ENCODE measurements around the gene ELMOD1.

The ELMOD1 gene

GRCh38 chr11:107711861-107712755, 121.2 kb downstream of the ELMOD1 start, which contains the start of gene SLN:
SLN (minus strand) TSS chr11:107712056.
- H3K27me3 ChIP-seq (ENCODE audit: control insufficient read depth, insufficient read depth, low read length), result peaks cover 23% of the 10 kb centered on the region
- H3K4me2 ChIP-seq (ENCODE audit: low read length), result no peak within 1 kb of the TSS
- no peak within 1 kb of the TSS for H3K4me3 ChIP-seq (ENCODE audit: low read length)
- peaks cover 2% of the 10 kb centered on the region for H3K4me1 ChIP-seq (ENCODE audit: control insufficient read depth, insufficient read depth, low read length)
- H3K9ac ChIP-seq (ENCODE audit: low read depth, low read length), result no peak within 1 kb of the TSS
- no peaks in the 10 kb centered on the region for H3K36me3 ChIP-seq (ENCODE audit: insufficient read depth, low read length)
- H3K9me3 ChIP-seq (replicated peaks; ENCODE audit: low read length), result no peaks in the 10 kb centered on the region

- H3K36me3 ChIP-seq (ENCODE audit: insufficient read depth, low read length), result no peaks in the 10 kb centered on the region
- peaks cover 23% of the 10 kb centered on the region for H3K27me3 ChIP-seq (ENCODE audit: control insufficient read depth, insufficient read depth, low read length)
- no peak overlapping the region for H3K4me2 ChIP-seq (ENCODE audit: low read length)
- no peak overlapping the region for H3K9ac ChIP-seq (ENCODE audit: low read depth, low read length)
- no peak overlapping the region for H3K4me3 ChIP-seq (ENCODE audit: low read length)
- peaks cover 2% of the 10 kb centered on the region for H3K4me1 ChIP-seq (ENCODE audit: control insufficient read depth, insufficient read depth, low read length)
- no peaks in the 10 kb centered on the region for H3K9me3 ChIP-seq (replicated peaks; ENCODE audit: low read length)
Observed at GRCh38 chr11:107713009-107713408, 122.1 kb downstream of the ELMOD1 start.

All from skeletal muscle satellite cell (primary cell).